Right cardiac atrium (tissue), 5 donors: ENCODE results near the gene RPTOR. TPM values are rescaled to one million over a fixed set of nuclear protein-coding genes. Genes with fewer than 3 reads are reported as not detected.

ENCODE experiments used
- ATAC-seq, 2 donors: fragments of 200-7000 bp; cut with Tn5 transposase; one replicate each; pipeline versions ENCODE4 v1.8.0 to v1.9.1; 2020; ENCODE audit warnings: moderate library complexity in 2 of 2, mild to moderate bottlenecking in 1 of 2
- DNase-seq, 3 donors: peaks; one replicate each; pipeline ENCODE4 v3.0.0-alpha.2; 2020
- H3K27ac ChIP-seq: one replicate; pipeline ENCODE4 v1.5.1; 2013; ENCODE audit warnings: mild to moderate bottlenecking, low read length, control low read depth, moderate library complexity
- H3K27me3 ChIP-seq: one replicate; pipeline ENCODE4 v1.6.1; 2013; ENCODE audit not compliant: control insufficient read depth, insufficient read depth
- H3K4me1 ChIP-seq: one replicate; pipeline ENCODE4 v1.6.1; 2013; ENCODE audit warnings: low read length; ENCODE audit not compliant: control insufficient read depth, insufficient read depth
- H3K4me3 ChIP-seq: one replicate; pipeline ENCODE4 v1.5.1; 2013; ENCODE audit warnings: low read length, control low read depth
- H3K9me3 ChIP-seq: one replicate; pipeline ENCODE4 v1.6.1; 2013; ENCODE audit warnings: low read length; ENCODE audit not compliant: control insufficient read depth
- WGBS: extraction: QIAGEN DNeasy Blood & Tissue Kit; methylation state at CpG from one replicate; pipeline ENCODE4 v1.1.7; 2013; 5-methylcytosine and 5-hydroxymethylcytosine counted together
- intact Hi-C, 4 donors: fragments of 100-400 bp; cut with DNase I; formaldehyde crosslinking; loops; one replicate each; pipeline versions ENCODE4 v1.11.0 to v1.14.0; 2022 to 2023
- polyA plus RNA-seq: library from polyadenylated mRNA; stranded (reverse); fragments of 200-250 nt; gene quantifications from one replicate; pipeline ENCODE4 v1.2.3, GENCODE V29; 2013
- total RNA-seq, 4 donors: library from RNA; stranded (reverse); fragmentation: NEBNext Ultra II Directional; extraction: Animal tissue kit (Norgen Biotek cat#: 25700); gene quantifications; one replicate each; pipeline ENCODE4 v1.2.1, GENCODE V29; 2021
- donor health status: healthy with polysubstance abuse.
- donor health status: DM: no; HTN: yes; CAD: no.
- donor health status: DM: no; HTN: no; CAD: no.
- donor health status: DM: no; HTN: yes; CAD: no; lungs with severe emphysema.
- donor health status: DM: yes; HTN: yes; CAD: no.

The RPTOR gene
- total and polyA plus RNA-seq, 5 donors, result 15.2 to 27.0 (median 25.3) TPM

DNA sequence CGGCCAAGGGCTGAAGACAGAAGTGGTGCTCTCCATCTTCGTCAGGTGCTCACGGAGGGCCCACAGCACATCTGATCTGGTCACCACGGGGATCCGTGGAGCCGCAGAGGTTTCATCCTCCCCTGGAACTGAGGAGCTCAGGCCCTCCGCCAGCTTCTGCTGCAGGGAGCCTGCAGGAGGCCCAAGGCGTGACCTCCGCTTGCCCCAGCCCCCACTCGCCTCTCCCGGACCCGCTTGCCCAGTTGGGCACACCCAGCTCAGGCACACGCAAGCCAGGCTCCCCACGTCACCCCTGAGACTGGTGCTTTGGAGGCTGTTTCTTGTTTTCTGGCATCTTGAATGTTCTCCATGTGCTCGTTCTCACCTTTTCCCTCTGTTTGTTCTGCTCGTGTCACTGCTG is 407.7 kb downstream of the RPTOR start:
- H3K9me3 ChIP-seq, result no peaks in the 10 kb centered on the region
- H3K4me3 ChIP-seq, result no peak overlapping the region
- 91% methylated on average over 16 of the region's 16 CpGs for WGBS
- H3K27me3 ChIP-seq, result no peaks in the 10 kb centered on the region
- H3K27ac ChIP-seq, result no peak overlapping the region
- ATAC-seq (no peak), DNase-seq (peak in 1 of 3 donors; percentile 6)
- intact Hi-C loops, result no loop called here
- no peaks in the 10 kb centered on the region for H3K4me1 ChIP-seq

DNA sequence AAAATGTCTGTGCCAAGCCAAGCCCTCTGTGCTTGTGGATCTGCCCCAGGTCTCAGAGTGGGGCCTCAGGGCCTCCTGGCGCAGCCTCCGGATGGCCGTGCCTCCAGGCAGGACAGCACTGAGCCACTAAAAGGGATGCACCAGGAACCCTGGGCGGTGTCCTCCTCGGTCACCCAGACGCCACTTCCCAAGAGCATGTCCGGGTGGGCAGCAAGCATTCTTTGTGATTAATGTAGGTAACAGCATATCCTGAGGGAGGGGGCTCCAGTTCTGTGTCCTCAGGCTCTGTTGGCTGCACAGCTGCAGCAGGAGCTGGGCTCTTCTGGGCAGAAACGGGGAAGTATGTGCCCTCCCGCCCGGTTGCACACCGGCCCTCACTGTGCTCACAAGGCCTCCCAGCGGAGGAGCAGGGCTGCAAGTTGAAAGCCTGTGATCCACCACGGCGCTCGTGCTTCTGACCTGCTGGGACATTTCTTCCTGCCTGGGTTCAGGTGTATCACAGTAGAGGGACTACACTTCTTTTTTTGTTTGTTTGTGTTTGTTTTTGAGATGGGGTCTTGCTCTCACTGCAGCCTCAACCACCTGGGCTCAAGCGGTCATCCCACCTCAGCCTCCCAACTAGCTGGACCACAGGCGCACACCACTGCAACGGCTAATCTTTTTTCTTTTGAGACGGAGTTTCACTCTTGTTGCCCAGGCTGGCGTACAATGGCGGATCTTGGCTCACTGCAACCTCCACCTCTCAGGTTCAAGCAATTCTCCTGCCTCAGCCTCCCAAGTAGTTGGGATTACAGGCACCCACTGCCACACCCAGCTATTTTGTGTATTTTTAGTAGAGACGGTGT is 409.1 kb downstream of the RPTOR start:
- H3K4me1 ChIP-seq, result peaks cover under 1% of the 10 kb centered on the region
- WGBS, result 97% methylated on average over 22 of the region's 22 CpGs
- no peaks in the 10 kb centered on the region for H3K9me3 ChIP-seq
- no peak overlapping the region for H3K4me3 ChIP-seq
- ATAC-seq, result no peak
- no peak overlapping the region for H3K27ac ChIP-seq
- peak in 2 of 3 donors; percentile 24 to 41 for DNase-seq
- intact Hi-C loops, result no loop called here
- H3K27me3 ChIP-seq, result no peaks in the 10 kb centered on the region

DNA sequence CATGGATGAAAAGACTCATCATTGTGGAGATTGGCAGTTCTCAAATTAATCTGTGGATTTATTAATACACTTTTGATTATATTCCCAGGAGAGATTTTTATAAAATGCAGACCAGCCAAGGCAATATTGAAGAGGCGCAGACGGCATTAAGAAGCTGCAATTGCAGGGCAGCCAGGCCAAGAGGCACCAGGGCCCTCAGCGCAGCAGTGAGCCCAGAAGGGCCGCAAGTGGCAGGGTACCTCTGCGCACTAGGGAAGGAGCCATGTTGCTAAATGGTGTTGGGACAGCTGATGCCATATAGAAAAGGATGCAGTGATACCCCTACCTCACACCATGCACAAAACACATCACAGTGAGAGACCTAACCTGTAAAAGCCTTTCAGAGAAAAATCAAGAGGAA is 410.4 kb downstream of the RPTOR start:
- H3K9me3 ChIP-seq, result no peaks in the 10 kb centered on the region
- intact Hi-C loops, result no loop called here
- peaks cover 11% of the 10 kb centered on the region for H3K4me1 ChIP-seq
- H3K4me3 ChIP-seq, result no peak overlapping the region
- ATAC-seq, result no peak
- H3K27ac ChIP-seq, result no peak overlapping the region
- WGBS, result 96% methylated on average over 5 of the region's 5 CpGs
- DNase-seq, result peak in 2 of 3 donors; percentile 2 to 24
- no peaks in the 10 kb centered on the region for H3K27me3 ChIP-seq

DNA sequence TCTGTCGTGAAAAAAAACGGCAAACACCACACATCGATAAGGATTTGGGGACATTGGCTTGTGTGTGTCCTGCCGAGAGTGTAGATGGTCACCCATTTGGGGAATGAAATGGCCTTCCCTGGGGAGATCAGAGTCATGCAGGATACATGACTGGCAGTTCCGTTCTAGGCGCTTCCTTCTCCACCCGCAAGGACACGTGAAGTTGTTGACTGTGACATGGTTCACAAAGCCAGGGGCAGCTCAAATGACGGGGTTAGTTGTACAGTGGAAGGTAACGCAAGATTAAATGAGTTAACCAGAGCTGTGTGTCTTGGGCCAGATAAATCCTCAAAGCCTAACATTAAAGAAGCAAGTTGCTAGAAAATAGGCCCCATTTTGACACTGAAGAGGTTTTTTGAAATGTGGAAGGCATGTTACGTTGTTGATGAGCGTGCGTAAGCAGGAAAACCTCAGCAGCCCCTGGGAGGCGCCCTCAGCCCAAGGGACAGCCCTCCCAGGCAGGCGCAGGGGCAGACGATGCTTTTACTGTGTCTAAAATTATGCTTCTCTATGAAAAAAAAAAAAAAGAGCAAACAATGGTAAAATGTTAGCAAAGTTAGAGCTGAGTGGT is 411.1 kb downstream of the RPTOR start:
- Histone ChIP-seq H3K27me3 (no peaks in the 10 kb centered on the region), H3K4me1 (peaks cover 11% of the 10 kb centered on the region), H3K9me3 (no peaks in the 10 kb centered on the region), H3K4me3 (no peak overlapping the region), H3K27ac (no peak overlapping the region)
- intact Hi-C loops, result no loop called here
- DNase-seq (peak in 1 of 3 donors; percentile 18), ATAC-seq (no peak)
- WGBS, result 92% methylated on average over 16 of the region's 16 CpGs

DNA sequence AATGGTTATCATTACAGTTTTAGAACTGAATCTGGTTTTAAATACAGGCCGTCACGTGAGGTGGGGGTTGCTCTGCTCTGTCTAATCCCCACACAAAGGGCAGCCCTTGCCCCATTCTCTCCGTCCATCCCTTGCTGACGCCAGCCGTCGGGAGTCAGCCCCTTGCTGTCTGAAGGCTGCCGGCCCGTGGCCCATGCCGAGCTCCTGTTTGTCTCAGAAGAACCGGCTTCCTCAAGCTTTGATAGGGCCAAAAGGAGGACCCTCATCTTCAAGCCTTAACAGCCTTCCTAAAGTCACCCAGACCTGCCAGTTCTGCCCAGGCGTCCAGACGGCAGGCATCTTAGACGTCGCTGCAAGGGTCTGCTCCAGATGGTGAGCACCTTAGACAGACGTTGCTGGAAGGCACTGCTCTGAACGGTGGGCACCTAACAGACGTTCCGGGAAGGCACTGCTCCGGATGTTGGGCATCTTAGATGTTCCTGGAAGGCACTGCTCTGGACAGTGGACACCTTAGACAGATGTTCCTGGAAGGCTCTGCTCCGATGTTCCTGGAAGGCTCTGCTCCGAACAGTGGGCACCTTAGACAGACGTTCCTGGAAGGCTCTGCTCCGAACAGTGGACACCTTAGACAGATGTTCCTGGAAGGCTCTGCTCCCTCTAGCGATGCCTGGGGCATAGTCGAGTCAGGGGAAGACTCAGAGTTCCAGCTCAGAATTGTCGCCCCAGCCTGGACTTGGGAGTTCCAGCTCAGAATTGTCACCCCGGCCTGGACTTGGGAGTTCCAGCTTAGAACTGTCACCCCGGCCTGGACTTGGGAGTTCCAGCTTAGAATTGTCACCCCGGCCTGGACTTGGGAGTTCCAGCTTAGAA is 411.9 kb downstream of the RPTOR start:
- no peak overlapping the region for H3K4me3 ChIP-seq
- H3K27ac ChIP-seq, result no peak overlapping the region
- peaks cover 11% of the 10 kb centered on the region for H3K4me1 ChIP-seq
- intact Hi-C loops, result no loop called here
- 91% methylated on average over 28 of the region's 29 CpGs for WGBS
- DNase-seq (peak in 1 of 3 donors; percentile 45), ATAC-seq (no peak)
- no peaks in the 10 kb centered on the region for H3K27me3 ChIP-seq
- H3K9me3 ChIP-seq, result no peaks in the 10 kb centered on the region

DNA sequence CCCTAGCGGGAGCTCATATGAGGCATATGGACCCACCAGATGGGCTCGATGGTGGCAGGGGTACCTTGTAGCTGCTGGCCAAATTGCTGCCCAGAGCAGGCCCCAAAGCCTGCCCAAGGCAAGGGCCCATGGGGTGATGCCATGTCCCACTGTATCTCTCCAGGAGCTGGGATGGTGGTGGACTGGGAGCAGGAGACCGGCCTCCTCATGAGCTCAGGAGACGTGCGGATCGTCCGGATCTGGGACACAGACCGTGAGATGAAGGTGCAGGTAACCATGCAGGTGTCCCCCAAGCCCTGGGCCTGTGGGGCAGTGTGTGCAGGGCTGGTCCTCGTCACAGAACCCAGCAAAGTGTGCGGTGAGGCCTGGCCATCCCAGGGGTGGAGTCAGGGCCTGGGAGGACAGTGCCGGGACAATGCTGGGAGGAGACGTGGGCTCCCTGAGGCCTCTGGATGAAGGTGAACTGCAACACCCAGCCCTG is 412.9 kb downstream of the RPTOR start:
- Histone ChIP-seq H3K4me1 (peaks cover 11% of the 10 kb centered on the region), H3K4me3 (no peak overlapping the region), H3K9me3 (no peaks in the 10 kb centered on the region), H3K27me3 (no peaks in the 10 kb centered on the region), H3K27ac (no peak overlapping the region)
- intact Hi-C loops, result no loop called here
- WGBS, result 95% methylated on average over 12 of the region's 12 CpGs
- DNase-seq (peak in 1 of 3 donors; percentile 32), ATAC-seq (no peak)

DNA sequence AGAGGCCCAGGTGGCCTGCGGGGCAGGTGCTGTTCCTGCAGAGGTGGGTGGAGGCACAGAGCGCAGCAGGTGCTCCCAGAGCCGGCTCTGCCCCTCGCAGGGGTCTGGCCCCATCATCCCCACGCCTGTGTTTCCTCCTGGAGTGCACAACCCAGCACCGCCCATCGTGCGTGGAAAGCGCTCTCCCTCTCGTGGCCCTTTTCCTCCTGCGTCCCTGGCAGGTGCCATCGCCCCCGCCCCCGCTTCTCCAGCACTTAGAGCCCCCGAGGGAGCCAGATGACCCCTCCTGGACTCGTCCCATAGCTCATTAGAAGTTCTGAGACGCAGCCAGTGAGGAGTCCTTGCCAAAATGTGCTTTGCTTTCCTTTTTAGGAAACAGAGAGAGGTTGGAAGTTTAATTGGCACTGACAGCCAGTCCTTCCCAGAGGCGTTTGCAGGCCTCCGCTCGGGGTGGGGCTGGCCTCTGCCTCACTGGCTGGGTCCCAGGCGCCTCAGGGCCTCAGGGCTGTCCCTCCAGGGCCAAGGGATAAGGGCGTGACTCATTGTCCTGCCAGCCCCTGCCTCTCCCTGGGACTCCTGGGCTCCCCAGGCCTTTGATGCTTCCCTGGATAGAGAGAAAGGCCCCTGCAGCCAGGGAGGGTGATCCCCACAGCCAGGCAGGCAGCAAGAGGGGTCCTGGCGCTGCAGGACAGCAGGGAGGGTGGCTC is 414.8 kb downstream of the RPTOR start:
- Histone ChIP-seq H3K9me3 (no peaks in the 10 kb centered on the region), H3K27ac (peak overlapping the region; percentile 72), H3K4me1 (peaks cover 11% of the 10 kb centered on the region), H3K4me3 (no peak overlapping the region), H3K27me3 (no peaks in the 10 kb centered on the region)
- peak; percentile 94 to 95 for ATAC-seq
- whole genome bisulfite sequencing, result 25% methylated on average over 23 of the region's 23 CpGs
- DNase-seq, result peak; percentile 91 to 96 (median 96)
- intact Hi-C loops, result loop anchor here in 3 of 4 donors (5.0 to 10.0 kb wide), 2 partner anchors 85 to 87 kb away; no protein-coding TSS in a partner anchor

DNA sequence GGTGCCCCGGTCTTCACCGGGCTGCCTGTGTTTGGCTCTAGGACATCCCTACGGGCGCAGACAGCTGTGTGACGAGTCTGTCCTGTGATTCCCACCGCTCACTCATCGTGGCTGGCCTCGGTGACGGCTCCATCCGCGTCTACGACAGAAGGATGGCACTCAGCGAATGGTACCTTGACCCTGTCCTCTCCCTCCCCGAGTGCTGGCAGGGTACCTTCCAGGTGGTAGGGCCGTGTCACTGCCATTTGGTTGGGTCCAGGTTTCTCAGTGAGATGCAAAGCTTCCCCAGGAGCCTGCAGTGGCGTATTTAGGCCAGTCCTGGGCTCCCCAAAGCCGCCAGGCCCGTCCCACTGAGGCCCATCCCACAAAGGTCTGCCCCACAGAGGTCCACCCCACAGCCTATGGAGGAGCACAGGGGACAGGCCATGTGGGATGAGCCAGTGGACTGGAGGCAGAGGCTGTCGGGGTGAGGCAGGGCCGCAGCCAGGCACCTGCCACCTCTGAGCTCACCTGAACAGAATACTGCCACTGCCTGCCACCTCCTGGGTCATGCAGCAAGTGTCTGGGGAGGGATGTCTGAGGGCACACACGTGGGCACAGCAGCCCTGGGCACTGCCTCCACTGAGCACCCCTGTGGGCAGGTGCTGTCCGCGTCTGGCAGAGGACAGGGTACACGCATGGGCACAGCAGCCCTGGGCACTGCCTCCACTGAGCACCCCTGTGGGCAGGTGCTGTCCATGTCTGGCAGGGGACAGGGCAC is 415.6 kb downstream of the RPTOR start:
- Histone ChIP-seq H3K4me1 (peaks cover 11% of the 10 kb centered on the region), H3K4me3 (no peak overlapping the region), H3K27ac (peak overlapping the region; percentile 72), H3K9me3 (no peaks in the 10 kb centered on the region), H3K27me3 (no peaks in the 10 kb centered on the region)
- peak; percentile 2 to 27 for ATAC-seq
- intact Hi-C loops, result loop anchor here in 3 of 4 donors (5.0 to 10.0 kb wide), 2 partner anchors 85 to 88 kb away; no protein-coding TSS in a partner anchor
- WGBS, result 64% methylated on average over 24 of the region's 24 CpGs
- peak in 1 of 3 donors; percentile 42 for DNase-seq

DNA sequence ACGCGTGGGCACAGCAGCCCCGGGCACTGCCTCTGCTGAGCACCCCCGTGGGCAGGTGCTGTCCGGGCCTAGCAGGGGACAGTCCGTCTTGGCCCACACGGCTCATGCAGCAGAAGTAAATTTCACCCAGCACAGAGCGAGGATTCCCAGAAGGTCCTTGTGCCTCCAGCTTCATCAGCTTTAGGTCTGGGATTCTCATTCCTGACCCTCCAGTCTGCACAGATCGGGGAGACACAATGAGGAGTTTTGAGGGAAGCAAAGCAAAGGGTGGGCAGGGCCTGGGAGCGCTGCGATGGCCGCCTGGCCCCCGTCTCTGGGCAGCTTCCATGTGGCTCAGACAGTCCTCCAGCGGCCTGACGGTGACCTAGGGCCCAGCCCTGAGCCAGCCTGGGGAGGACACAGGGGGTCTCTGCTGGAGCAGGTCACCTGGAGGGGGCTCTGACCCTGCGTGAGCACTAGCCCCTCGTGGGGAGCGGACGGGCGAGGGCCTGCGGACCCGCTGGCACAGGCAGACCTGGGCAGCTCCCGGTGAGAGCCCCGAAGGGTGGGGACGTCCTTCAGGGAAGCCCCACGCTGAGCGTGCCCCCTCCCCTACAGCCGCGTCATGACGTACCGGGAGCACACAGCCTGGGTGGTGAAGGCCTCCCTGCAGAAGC is 416.3 kb downstream of the RPTOR start:
- Histone ChIP-seq H3K27ac (peak overlapping the region; percentile 72), H3K4me1 (peaks cover 11% of the 10 kb centered on the region), H3K27me3 (no peaks in the 10 kb centered on the region), H3K9me3 (no peaks in the 10 kb centered on the region), H3K4me3 (no peak overlapping the region)
- no peak for ATAC-seq
- intact Hi-C loops, result loop anchor here in 3 of 4 donors (5.0 to 10.0 kb wide), 2 partner anchors 86 to 89 kb away; no protein-coding TSS in a partner anchor
- 88% methylated on average over 31 of the region's 31 CpGs for WGBS
- peak in 1 of 3 donors; percentile 60 for DNase-seq
